ENCODE data around the gene CHST5.

The CHST5 gene

GRCh38 chr16:75535901-75536300 is at the start of gene CHST5:
Gene CHST5, minus strand, starts transcription at chr16:75536108. Its CDS starts 5,724 bp downstream, at chr16:75530384.
- Histone ChIP-seq H2AFZ (ENCODE audit: low read depth, low read length) (no peak within 1 kb of the TSS), H3K27me3 (ENCODE audit: insufficient read depth, low read length) (no peaks in the 10 kb centered on the region), H3K9me3 (ENCODE audit: low read length) (no peaks in the 10 kb centered on the region), H3K4me3 (ENCODE audit: low read length) (no peak within 1 kb of the TSS), H3K4me1 (ENCODE audit: insufficient read depth, low read length) (no peaks in the 10 kb centered on the region), H3K36me3 (ENCODE audit: insufficient read depth, low read length) (peaks cover 6% of the 10 kb centered on the region)

DNA sequence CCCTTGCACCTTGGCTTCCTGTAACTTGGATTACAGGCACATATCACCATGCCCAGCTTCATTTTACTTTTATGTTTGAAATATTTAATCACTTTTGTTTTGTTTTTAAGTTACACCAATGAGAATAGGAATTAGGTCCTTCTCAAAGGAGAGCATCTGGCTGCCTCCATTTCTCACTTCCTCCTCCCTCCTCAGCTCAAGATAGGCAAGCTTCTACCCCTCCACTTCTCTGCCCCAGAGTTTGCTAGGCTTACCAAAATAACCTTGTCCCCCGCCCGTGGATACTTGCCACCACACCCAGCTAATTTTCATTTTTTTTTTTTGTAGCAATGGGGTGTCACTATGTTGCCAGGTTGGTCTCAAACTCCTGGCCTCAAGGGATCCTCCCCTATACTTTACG is 48.2 kb upstream of the CHST5 start:
- Histone ChIP-seq H3K27me3 (ENCODE audit: insufficient read depth, low read length) (no peaks in the 10 kb centered on the region), H3K4me3 (ENCODE audit: low read length) (no peak overlapping the region), H2AFZ (ENCODE audit: low read depth, low read length) (no peak overlapping the region), H3K36me3 (ENCODE audit: insufficient read depth, low read length) (peaks cover 19% of the 10 kb centered on the region), H3K9me3 (ENCODE audit: low read length) (no peaks in the 10 kb centered on the region), H3K4me1 (ENCODE audit: insufficient read depth, low read length) (peaks cover 8% of the 10 kb centered on the region)

DNA sequence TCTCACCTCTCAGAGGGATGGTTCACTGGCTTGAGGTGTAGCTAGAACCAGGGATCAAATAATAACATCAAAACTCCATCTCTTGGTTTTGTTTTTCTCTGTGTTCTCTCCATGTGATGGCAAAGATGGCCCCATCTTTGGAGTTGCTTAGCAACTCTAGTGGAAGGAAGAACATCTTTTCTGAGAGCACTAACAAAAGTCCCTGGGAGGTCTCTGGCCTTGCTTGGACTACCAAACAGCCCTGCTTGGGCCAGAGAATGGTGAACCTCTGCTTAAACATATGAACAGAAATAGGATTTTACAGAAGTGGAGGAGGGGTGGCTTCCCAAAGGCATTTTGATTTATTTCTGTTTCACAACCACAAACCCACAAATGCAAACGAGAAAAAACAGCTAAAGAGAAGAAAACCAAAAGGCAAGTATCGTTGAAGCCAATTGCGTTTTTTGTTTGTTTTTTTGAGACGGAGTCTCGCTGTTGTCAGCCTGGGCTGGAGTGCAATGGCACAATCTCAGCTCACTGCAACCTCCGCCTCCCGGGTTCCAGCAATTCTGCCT is 43.5 kb upstream of the CHST5 start:
- no peaks in the 10 kb centered on the region for H3K27me3 ChIP-seq (ENCODE audit: insufficient read depth, low read length)
- peaks cover 52% of the 10 kb centered on the region for H3K36me3 ChIP-seq (ENCODE audit: insufficient read depth, low read length)
- H3K9me3 ChIP-seq (ENCODE audit: low read length): no peaks in the 10 kb centered on the region
- no peak overlapping the region for H2AFZ ChIP-seq (ENCODE audit: low read depth, low read length)
- no peak overlapping the region for H3K4me3 ChIP-seq (ENCODE audit: low read length)
- H3K4me1 ChIP-seq (ENCODE audit: insufficient read depth, low read length): peaks cover 14% of the 10 kb centered on the region

DNA sequence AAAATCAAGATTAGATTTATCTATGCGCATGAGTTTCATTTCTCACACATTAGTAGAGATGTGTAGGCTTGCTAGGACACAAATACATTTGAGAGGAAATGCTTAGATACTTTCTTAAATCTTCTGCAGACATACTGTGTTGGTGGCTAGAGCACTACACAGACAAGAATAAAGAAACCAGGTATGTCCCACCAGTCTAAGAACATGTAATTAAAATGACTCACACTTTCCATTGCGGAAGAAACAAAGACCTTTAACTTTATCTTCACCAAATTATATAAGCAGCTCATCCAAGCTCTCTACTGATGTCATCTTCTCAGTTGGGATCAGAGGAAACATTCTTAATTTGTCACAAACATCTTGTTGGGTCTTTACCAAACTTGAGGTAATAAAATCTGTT is 42.8 kb upstream of the CHST5 start:
- Histone ChIP-seq H3K4me1 (ENCODE audit: insufficient read depth, low read length) (peaks cover 14% of the 10 kb centered on the region), H3K27me3 (ENCODE audit: insufficient read depth, low read length) (no peaks in the 10 kb centered on the region), H2AFZ (ENCODE audit: low read depth, low read length) (no peak overlapping the region), H3K36me3 (ENCODE audit: insufficient read depth, low read length) (peaks cover 58% of the 10 kb centered on the region), H3K4me3 (ENCODE audit: low read length) (no peak overlapping the region), H3K9me3 (ENCODE audit: low read length) (no peaks in the 10 kb centered on the region)

DNA sequence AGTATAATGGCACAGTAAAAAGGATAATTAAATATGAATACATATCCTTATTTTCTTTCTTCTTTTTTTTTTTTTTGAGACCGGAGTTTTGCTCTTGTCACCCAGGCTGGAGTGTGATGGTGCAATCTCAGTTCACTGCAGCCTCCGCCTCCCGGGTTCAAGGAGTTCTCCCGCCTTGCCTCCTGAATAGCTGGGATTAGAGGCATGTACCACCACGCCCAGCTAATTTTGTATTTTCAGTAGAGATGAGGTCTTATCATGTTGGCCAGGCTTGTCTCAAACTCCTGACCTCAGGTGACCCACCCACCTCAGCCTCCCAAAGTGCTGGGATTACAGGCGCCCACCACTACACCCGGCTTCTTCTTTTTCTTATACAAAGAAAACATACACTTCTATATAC is 42.3 kb upstream of the CHST5 start:
- H3K4me3 ChIP-seq (ENCODE audit: low read length): no peak overlapping the region
- peaks cover 63% of the 10 kb centered on the region for H3K36me3 ChIP-seq (ENCODE audit: insufficient read depth, low read length)

DNA sequence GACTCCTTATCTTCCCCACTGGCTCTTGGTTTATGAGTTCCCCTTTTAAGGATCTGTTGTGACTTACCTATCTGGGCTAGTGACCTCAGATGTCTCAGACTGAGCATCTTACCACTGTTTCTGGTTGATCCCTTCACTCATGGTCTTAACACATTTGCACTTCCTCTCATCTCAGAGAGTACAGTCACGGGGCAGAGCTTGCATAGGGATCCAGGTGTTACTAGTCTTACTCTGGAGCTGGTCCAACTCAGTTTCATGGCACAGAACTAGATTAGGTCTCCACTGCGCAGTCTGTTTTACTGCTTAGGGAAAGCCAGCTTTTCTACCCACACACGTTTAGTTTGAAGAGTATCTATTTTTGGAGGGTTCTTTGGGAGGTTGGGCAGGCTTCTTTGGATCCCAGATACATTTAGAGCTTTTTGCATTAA is 40.5 kb upstream of the CHST5 start:
- H3K36me3 ChIP-seq (ENCODE audit: insufficient read depth, low read length): peaks cover 78% of the 10 kb centered on the region
- no peaks in the 10 kb centered on the region for H3K9me3 ChIP-seq (ENCODE audit: low read length)
- no peak overlapping the region for H2AFZ ChIP-seq (ENCODE audit: low read depth, low read length)
- H3K27me3 ChIP-seq (ENCODE audit: insufficient read depth, low read length): no peaks in the 10 kb centered on the region
- peaks cover 14% of the 10 kb centered on the region for H3K4me1 ChIP-seq (ENCODE audit: insufficient read depth, low read length)
- no peak overlapping the region for H3K4me3 ChIP-seq (ENCODE audit: low read length)

More for the DNA sequence above, 42.3 kb upstream of the CHST5 start:
- Histone ChIP-seq H2AFZ (ENCODE audit: low read depth, low read length) (no peak overlapping the region), H3K4me1 (ENCODE audit: insufficient read depth, low read length) (peaks cover 14% of the 10 kb centered on the region), H3K27me3 (ENCODE audit: insufficient read depth, low read length) (no peaks in the 10 kb centered on the region), H3K9me3 (ENCODE audit: low read length) (no peaks in the 10 kb centered on the region)

- no peak overlapping the region for H2AFZ ChIP-seq (ENCODE audit: low read depth, low read length)
- H3K27me3 ChIP-seq (ENCODE audit: insufficient read depth, low read length): no peaks in the 10 kb centered on the region
- peaks cover 81% of the 10 kb centered on the region for H3K36me3 ChIP-seq (ENCODE audit: insufficient read depth, low read length)
- H3K9me3 ChIP-seq (ENCODE audit: low read length): no peaks in the 10 kb centered on the region
- H3K4me3 ChIP-seq (ENCODE audit: low read length): no peak overlapping the region
- peaks cover 14% of the 10 kb centered on the region for H3K4me1 ChIP-seq (ENCODE audit: insufficient read depth, low read length)
Observed at GRCh38 chr16:75575958-75576357, 40.0 kb upstream of the CHST5 start.

- no peaks in the 10 kb centered on the region for H3K9me3 ChIP-seq (ENCODE audit: low read length)
- no peaks in the 10 kb centered on the region for H3K27me3 ChIP-seq (ENCODE audit: insufficient read depth, low read length)
- H3K36me3 ChIP-seq (ENCODE audit: insufficient read depth, low read length): peaks cover 87% of the 10 kb centered on the region
- no peak overlapping the region for H2AFZ ChIP-seq (ENCODE audit: low read depth, low read length)
- H3K4me3 ChIP-seq (ENCODE audit: low read length): no peak overlapping the region
- peaks cover 5% of the 10 kb centered on the region for H3K4me1 ChIP-seq (ENCODE audit: insufficient read depth, low read length)
Observed at GRCh38 chr16:75573955-75574354, 38.0 kb upstream of the CHST5 start.

DNA sequence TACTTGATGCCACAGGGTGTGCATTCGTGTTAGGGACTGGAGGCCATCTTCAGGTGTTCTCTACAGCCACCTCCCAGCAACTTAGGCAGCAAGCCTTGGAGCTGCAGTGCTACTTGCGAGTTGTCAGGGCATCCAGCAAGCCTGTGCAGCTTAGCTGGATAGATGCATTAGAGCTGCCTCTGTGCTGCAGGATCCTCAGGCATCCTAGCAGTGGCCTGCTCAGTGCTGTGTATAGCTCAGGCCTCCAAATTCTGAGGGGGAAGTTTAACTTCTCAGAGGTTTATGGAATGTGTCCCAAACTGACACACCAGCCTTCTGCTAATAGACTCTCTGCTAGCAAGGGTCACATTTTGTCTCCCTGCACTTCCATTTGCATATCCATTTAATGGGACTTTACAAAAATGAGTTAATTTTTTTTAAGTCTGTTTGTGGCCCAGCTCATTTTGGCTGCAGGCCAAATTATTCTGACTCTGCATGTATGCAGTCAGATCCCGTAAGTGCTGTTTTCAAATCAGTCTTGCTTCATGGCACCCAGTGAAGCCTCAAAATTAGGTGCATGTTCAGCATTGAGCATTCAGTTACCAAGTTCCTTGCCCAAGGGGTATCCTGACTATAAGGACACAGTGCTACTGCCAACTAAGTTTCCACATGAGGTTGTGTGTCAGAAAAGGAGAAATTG is 37.1 kb upstream of the CHST5 start:
- H3K27me3 ChIP-seq (ENCODE audit: insufficient read depth, low read length): no peaks in the 10 kb centered on the region
- H3K36me3 ChIP-seq (ENCODE audit: insufficient read depth, low read length): peaks cover 88% of the 10 kb centered on the region
- H3K9me3 ChIP-seq (ENCODE audit: low read length): no peaks in the 10 kb centered on the region
- no peak overlapping the region for H2AFZ ChIP-seq (ENCODE audit: low read depth, low read length)
- no peaks in the 10 kb centered on the region for H3K4me1 ChIP-seq (ENCODE audit: insufficient read depth, low read length)
- no peak overlapping the region for H3K4me3 ChIP-seq (ENCODE audit: low read length)

DNA sequence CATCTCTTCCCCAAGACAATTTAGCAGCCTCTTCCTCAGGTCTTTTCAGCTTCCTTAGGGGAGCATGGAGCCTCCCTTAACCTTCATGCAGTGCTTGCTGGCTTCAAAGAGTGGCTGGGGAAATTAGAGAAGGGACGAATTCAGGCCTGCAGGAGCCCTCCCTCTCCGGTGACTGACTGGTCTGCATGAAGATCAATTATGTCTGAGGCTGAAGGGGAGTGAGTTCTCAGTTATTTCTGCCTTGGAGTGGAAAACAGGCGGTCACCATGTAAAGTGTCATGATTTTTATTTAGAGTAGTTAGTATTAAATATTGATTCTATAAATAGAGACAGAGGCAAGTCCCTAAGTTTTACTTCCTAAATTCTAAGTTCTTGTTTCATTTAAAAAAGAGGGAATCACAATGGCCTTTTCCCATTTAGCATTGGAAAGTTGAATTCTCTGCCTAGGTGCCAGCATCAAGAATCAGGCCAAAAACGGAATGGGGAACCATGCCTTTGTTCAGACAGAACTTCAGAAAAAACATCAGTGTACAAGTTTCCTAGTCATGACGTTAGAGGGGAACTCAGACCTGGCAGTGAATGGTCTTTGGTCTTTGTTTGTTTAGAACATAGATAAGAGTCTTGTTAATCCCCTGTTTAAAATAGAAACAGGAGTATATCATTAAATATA is 34.6 kb upstream of the CHST5 start:
- no peak overlapping the region for H2AFZ ChIP-seq (ENCODE audit: low read depth, low read length)
- H3K4me3 ChIP-seq (ENCODE audit: low read length): no peak overlapping the region
- no peaks in the 10 kb centered on the region for H3K27me3 ChIP-seq (ENCODE audit: insufficient read depth, low read length)
- peaks cover 72% of the 10 kb centered on the region for H3K36me3 ChIP-seq (ENCODE audit: insufficient read depth, low read length)
- peaks cover 15% of the 10 kb centered on the region for H3K4me1 ChIP-seq (ENCODE audit: insufficient read depth, low read length)
- no peaks in the 10 kb centered on the region for H3K9me3 ChIP-seq (ENCODE audit: low read length)

DNA sequence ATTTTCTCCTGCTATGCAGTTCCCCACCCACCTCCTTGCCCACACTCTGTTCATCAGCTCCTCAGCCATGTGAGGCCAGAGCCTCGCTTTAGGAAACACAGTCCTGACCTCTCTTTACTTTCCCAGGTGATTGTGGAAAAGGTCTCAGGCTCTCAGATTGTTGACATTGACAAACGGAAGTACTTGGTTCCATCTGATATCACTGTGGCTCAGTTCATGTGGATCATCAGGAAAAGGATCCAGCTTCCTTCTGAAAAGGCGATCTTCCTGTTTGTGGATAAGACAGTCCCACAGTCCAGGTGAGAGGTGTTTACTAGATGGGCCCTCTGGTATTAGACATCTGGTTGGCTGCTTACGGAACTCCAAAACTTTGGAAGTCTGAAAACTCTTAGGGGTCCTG is 32.0 kb upstream of the CHST5 start:
- H3K27me3 ChIP-seq (ENCODE audit: insufficient read depth, low read length): no peaks in the 10 kb centered on the region
- no peak overlapping the region for H2AFZ ChIP-seq (ENCODE audit: low read depth, low read length)
- peaks cover 53% of the 10 kb centered on the region for H3K36me3 ChIP-seq (ENCODE audit: insufficient read depth, low read length)
- H3K4me1 ChIP-seq (ENCODE audit: insufficient read depth, low read length): peaks cover 18% of the 10 kb centered on the region
- H3K4me3 ChIP-seq (ENCODE audit: low read length): peak overlapping the region; percentile 94
- H3K9me3 ChIP-seq (ENCODE audit: low read length): no peaks in the 10 kb centered on the region

GRCh38 chr16:75566758-75567255 is 30.9 kb upstream of the CHST5 start:
- Histone ChIP-seq H3K9me3 (ENCODE audit: low read length) (no peaks in the 10 kb centered on the region), H2AFZ (ENCODE audit: low read depth, low read length) (peak overlapping the region; percentile 73), H3K27me3 (ENCODE audit: insufficient read depth, low read length) (no peaks in the 10 kb centered on the region)

DNA sequence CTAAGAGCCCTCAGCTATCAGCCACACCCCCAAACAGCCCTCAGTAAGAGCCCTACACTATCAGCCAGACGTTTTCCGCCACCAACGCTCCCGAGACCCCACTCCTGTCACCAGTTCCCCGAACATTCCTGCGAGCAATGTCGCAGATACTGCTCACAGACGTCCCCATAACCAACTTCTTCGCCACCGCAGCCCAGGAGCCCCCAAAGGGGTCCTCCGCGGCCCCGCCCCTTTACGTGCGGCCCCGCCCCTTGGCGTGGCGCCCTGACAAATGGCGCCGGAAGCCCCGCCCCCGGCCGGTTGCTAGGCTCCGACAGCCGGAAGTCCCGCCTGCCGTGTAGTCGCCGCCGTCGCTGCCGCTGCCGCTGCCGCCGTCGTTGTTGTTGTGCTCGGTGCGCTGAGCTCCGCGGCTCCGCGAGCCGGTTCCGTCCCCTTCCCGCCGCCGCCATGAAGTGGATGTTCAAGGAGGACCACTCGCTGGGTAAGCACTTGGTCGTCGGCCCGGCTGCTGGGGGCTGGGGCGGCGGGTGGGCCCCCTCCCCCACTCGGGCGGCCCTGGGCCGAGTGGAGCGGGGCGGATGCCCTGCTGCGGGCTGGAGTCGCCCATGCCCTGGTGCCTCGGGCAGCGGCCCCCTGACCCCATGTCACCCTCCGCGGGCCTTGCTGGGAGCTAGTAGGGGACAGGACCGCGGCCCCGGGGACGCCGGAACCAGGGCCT is 30.3 kb upstream of the CHST5 start, which contains the start of gene GABARAPL2:
TSS of gene GABARAPL2 (plus strand) at position 340 of the 718 bp plus-strand sequence. CDS start at position 448, 108 bp downstream.
- Histone ChIP-seq H3K4me1 (ENCODE audit: insufficient read depth, low read length) (peaks cover 18% of the 10 kb centered on the region), H3K27me3 (ENCODE audit: insufficient read depth, low read length) (no peaks in the 10 kb centered on the region), H2AFZ (ENCODE audit: low read depth, low read length) (peak within 1 kb of the TSS; percentile 73), H3K4me3 (ENCODE audit: low read length) (peak within 1 kb of the TSS; percentile 94), H3K9me3 (ENCODE audit: low read length) (no peaks in the 10 kb centered on the region), H3K36me3 (ENCODE audit: insufficient read depth, low read length) (peaks cover 37% of the 10 kb centered on the region)

More at GRCh38 chr16:75566758-75567255, 30.9 kb upstream of the CHST5 start:
- H3K4me3 ChIP-seq (ENCODE audit: low read length): peak overlapping the region; percentile 94
- H3K4me1 ChIP-seq (ENCODE audit: insufficient read depth, low read length): peaks cover 18% of the 10 kb centered on the region
- peaks cover 42% of the 10 kb centered on the region for H3K36me3 ChIP-seq (ENCODE audit: insufficient read depth, low read length)
